CD14-positive monocyte (primary cell): ENCODE measurements around the gene PPP2R5B. TPM values are rescaled to one million over a fixed set of nuclear protein-coding genes. Genes with fewer than 3 reads are reported as not detected.

Experiments used
- DNase-seq, 3 donors: peaks; one replicate each; pipeline ENCODE4 v3.0.0-alpha.2; 2011 to 2022
- H2AFZ ChIP-seq: 2 replicates; pipeline ENCODE4 v1.6.0; 2012; ENCODE audit warnings: mild to moderate bottlenecking, low read depth, low read length, inconsistent platforms; ENCODE audit not compliant: insufficient read depth, poor library complexity, severe bottlenecking
- H3K27ac ChIP-seq, 2 donors: 1 replicate in 1 of 2; 2 replicates in 1 of 2; pipeline ENCODE4 v1.5.1; 2012 to 2013; ENCODE audit warnings: low read length in 2 of 2, control low read depth in 1 of 2, inconsistent platforms in 1 of 2, low read depth in 1 of 2, mild to moderate bottlenecking in 1 of 2
- H3K27me3 ChIP-seq, 2 donors: one replicate each; pipeline versions ENCODE4 v1.6.0 to v1.6.1; 2011 to 2013; ENCODE audit warnings: low read length in 2 of 2; ENCODE audit not compliant: control insufficient read depth in 2 of 2, insufficient read depth in 2 of 2
- H3K36me3 ChIP-seq, 2 donors: replicated peaks in 1 of 2; 1 replicate in 1 of 2; 2 replicates in 1 of 2; pipeline versions ENCODE4 v1.5.1 to v1.6.1; 2012 to 2013; ENCODE audit warnings: low read length in 2 of 2, control low read depth in 1 of 2, inconsistent platforms in 1 of 2, mild to moderate bottlenecking in 1 of 2; ENCODE audit not compliant: insufficient read depth in 2 of 2, control insufficient read depth in 1 of 2
- H3K4me1 ChIP-seq, 2 donors: 1 replicate in 1 of 2; 2 replicates in 1 of 2; pipeline versions ENCODE4 v1.5.1 to v1.6.1; 2012 to 2013; ENCODE audit warnings: low read length in 2 of 2, control low read depth in 1 of 2, inconsistent platforms in 1 of 2, mild to moderate bottlenecking in 1 of 2, moderate library complexity in 1 of 2; ENCODE audit not compliant: insufficient read depth in 2 of 2, control insufficient read depth in 1 of 2
- H3K4me2 ChIP-seq: replicated peaks from 2 replicates; pipeline ENCODE3; 2012; ENCODE audit warnings: low read length, moderate library complexity, mild to moderate bottlenecking; ENCODE audit not compliant: poor library complexity, severe bottlenecking; ENCODE audit errors: extremely low read depth
- H3K4me3 ChIP-seq, 3 experiments: fragments of 200-600 bp in 1 of 3; sonication (generic) in 1 of 3; replicated peaks in 1 of 3; 1 replicate in 2 of 3; 2 replicates in 1 of 3; pipeline ENCODE4 v1.5.1; 2011 to 2013; ENCODE audit warnings: low read length in 3 of 3, mild to moderate bottlenecking in 3 of 3, control low read depth in 2 of 3, low read depth in 2 of 3, inconsistent platforms in 1 of 3, moderate library complexity in 1 of 3
- H3K79me2 ChIP-seq: 2 replicates; pipeline ENCODE4 v1.6.0; 2012; ENCODE audit warnings: mild to moderate bottlenecking, control low read depth, inconsistent platforms, low read length, moderate library complexity; ENCODE audit not compliant: insufficient read depth
- H3K9ac ChIP-seq: 2 replicates; pipeline ENCODE4 v1.6.0; 2017; ENCODE audit warnings: low read length, mild to moderate bottlenecking; ENCODE audit not compliant: insufficient read depth, poor library complexity, severe bottlenecking
- H3K9me3 ChIP-seq, 2 donors: replicated peaks in 1 of 2; 1 replicate in 1 of 2; 2 replicates in 1 of 2; pipeline versions ENCODE4 v1.5.1 to v1.6.1; 2012 to 2013; ENCODE audit warnings: low read length in 2 of 2, control low read depth in 1 of 2; ENCODE audit not compliant: control insufficient read depth in 1 of 2, insufficient read depth in 1 of 2
- H4K20me1 ChIP-seq: 2 replicates; pipeline ENCODE4 v1.6.0; 2012; ENCODE audit warnings: mild to moderate bottlenecking, low read length, control low read depth, moderate library complexity; ENCODE audit not compliant: insufficient read depth
- H3K27ac Mint-ChIP-seq, 7 donors: one replicate each; pipeline ENCODE4 v1.8.0; 2020; ENCODE audit warnings: mild to moderate bottlenecking in 7 of 7, mixed read lengths in 7 of 7, moderate library complexity in 6 of 7, inconsistent platforms in 2 of 7
- H3K27me3 Mint-ChIP-seq, 3 donors: one replicate each; pipeline ENCODE4 v1.8.0; 2021 to 2022; ENCODE audit warnings: low read depth in 3 of 3, mild to moderate bottlenecking in 3 of 3, mixed read lengths in 3 of 3, moderate library complexity in 3 of 3, inconsistent platforms in 1 of 3
- H3K36me3 Mint-ChIP-seq, 2 donors: one replicate each; pipeline ENCODE4 v1.8.0; 2020; ENCODE audit warnings: mixed read lengths in 2 of 2, inconsistent platforms in 1 of 2, mild to moderate bottlenecking in 1 of 2
- H3K4me1 Mint-ChIP-seq: one replicate; pipeline ENCODE4 v1.8.0; 2020; ENCODE audit warnings: mild to moderate bottlenecking, mixed read lengths
- H3K4me3 Mint-ChIP-seq, 2 donors: one replicate each; pipeline ENCODE4 v1.8.0; 2020; ENCODE audit warnings: mild to moderate bottlenecking in 2 of 2, mixed read lengths in 2 of 2, moderate library complexity in 1 of 2
- H3K9me3 Mint-ChIP-seq, 7 donors: one replicate each; pipeline ENCODE4 v1.8.0; 2020 to 2022; ENCODE audit warnings: mixed read lengths in 7 of 7, mild to moderate bottlenecking in 6 of 7, moderate library complexity in 6 of 7, inconsistent platforms in 2 of 7
- CTCF ChIP-seq: fragments of 200-600 bp; IDR thresholded peaks from one replicate; pipeline ENCODE4 v1.8.0; 2022; ENCODE audit warnings: antibody characterized with exemption, mild to moderate bottlenecking
- WGBS: methylation state at CpG from one replicate; pipeline ENCODE4 v1.1.5; 2013; ENCODE audit warnings: missing lambda C conversion rate; ENCODE audit not compliant: insufficient coverage; 5-methylcytosine and 5-hydroxymethylcytosine counted together
- intact Hi-C, 2 donors: fragments of 100-400 bp; cut with micrococcal nuclease; formaldehyde crosslinking; loops; one replicate each; pipeline versions ENCODE4 v1.15.0 to v1.15.1; 2023
- polyA plus RNA-seq, 3 donors: library from polyadenylated mRNA; depleted of rRNA in 1 of 3; unstranded in 2 of 3; stranded (reverse) in 1 of 3; fragments of 300-500 nt in 2 of 3; fragments of >200 nt in 1 of 3; fragmentation: Illumina TruSeq in 2 of 3; gene quantifications; 1 replicate in 2 of 3; 2 replicates in 1 of 3; pipeline ENCODE4 v1.2.3, GENCODE V29; 2012 to 2021

Gene PPP2R5B
- polyA plus RNA-seq, 3 donors = 9.0 to 26.7 (median 9.4) TPM

DNA sequence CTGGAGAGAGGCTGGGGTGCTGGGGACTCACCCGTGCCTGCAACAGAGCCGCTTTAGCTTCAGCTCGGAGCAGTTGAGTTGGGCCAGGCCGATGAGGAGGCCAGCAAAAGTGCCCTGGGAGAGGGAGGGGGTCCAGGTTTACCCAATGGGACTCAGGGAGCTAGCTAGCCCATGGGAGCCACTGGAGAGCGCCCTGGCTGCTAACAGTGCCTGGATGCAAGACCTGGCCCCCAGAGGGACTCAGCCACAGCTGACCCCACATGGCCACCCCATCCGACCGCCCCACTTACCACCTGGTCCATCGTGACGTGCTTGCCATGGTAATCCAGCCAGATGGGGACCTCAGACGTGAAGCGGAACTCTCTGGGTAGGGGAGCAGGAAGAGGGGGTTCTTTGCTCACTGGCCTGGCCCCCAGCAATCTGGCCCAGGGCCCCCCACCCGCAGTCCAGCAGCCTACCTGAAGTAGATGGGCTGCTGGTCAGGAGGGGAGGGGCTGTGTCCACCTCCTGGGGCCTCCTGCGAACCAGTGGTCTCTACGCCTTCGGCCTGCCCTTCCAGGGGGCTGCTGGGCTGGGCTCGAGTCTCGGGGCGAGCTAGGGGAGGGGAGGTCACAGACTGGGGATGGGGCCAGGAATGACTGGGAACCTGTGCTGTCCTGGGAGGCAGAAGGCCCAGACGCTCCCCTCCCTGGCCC is 27.0 kb upstream of the PPP2R5B start:
- peak overlapping the region in 2 of 7 donors; percentile 20 to 83 for H3K27ac Mint-ChIP-seq
- intact Hi-C loops = no loop called here

GRCh38 chr11:64898076-64898445 is 26.4 kb upstream of the PPP2R5B start:
- no peak overlapping the region for H3K4me3 Mint-ChIP-seq
- H3K27me3 Mint-ChIP-seq = no peaks in the 10 kb centered on the region
- no peaks in the 10 kb centered on the region for H3K9me3 Mint-ChIP-seq
- H3K9me3 ChIP-seq = no peaks in the 10 kb centered on the region
- DNase-seq = no peak
- peak overlapping the region in 1 of 7 donors; percentile 25 for H3K27ac Mint-ChIP-seq
- peaks cover 6% of the 10 kb centered on the region for H4K20me1 ChIP-seq
- H2AFZ ChIP-seq = no peak overlapping the region
- peaks cover 73 to 84% of the 10 kb centered on the region in 2 donors for H3K36me3 ChIP-seq
- H3K27ac ChIP-seq = no peak overlapping the region
- peaks cover 66 to 74% of the 10 kb centered on the region in 2 donors for H3K36me3 Mint-ChIP-seq
- H3K9ac ChIP-seq = no peak overlapping the region
- no peaks in the 10 kb centered on the region for H3K79me2 ChIP-seq
- peaks cover 9 to 13% of the 10 kb centered on the region in 2 donors for H3K4me1 ChIP-seq
- TF ChIP-seq CTCF = no peak
- H3K27me3 ChIP-seq = no peaks in the 10 kb centered on the region
- no peak overlapping the region for H3K4me2 ChIP-seq
- H3K4me1 Mint-ChIP-seq = peaks cover 3% of the 10 kb centered on the region
- WGBS = 98% methylated on average over 4 of the region's 9 CpGs
- intact Hi-C loops = no loop called here
- H3K4me3 ChIP-seq = no peak overlapping the region

More for the DNA sequence above, 27.0 kb upstream of the PPP2R5B start:
- peaks cover 68 to 79% of the 10 kb centered on the region in 2 donors for H3K36me3 ChIP-seq
- no peaks in the 10 kb centered on the region for H3K79me2 ChIP-seq
- WGBS = 95% methylated on average over 15 of the region's 19 CpGs
- H3K9me3 ChIP-seq = no peaks in the 10 kb centered on the region
- TF ChIP-seq CTCF = no peak
- peaks cover 3% of the 10 kb centered on the region for H3K4me1 Mint-ChIP-seq
- H3K36me3 Mint-ChIP-seq = peaks cover 63 to 70% of the 10 kb centered on the region in 2 donors
- H3K4me3 ChIP-seq = no peak overlapping the region
- no peaks in the 10 kb centered on the region for H3K27me3 ChIP-seq
- H3K4me1 ChIP-seq = peaks cover 9 to 13% of the 10 kb centered on the region in 2 donors
- no peak overlapping the region for H3K4me3 Mint-ChIP-seq
- no peak for DNase-seq
- no peak overlapping the region for H3K9ac ChIP-seq
- no peaks in the 10 kb centered on the region for H3K9me3 Mint-ChIP-seq
- H4K20me1 ChIP-seq = peaks cover 6% of the 10 kb centered on the region
- H3K27ac ChIP-seq = no peak overlapping the region
- no peaks in the 10 kb centered on the region for H3K27me3 Mint-ChIP-seq
- H3K4me2 ChIP-seq = no peak overlapping the region
- H2AFZ ChIP-seq = no peak overlapping the region
